Measurements from ENCODE around the gene RIC8A. TPM values are rescaled to one million over a fixed set of nuclear protein-coding genes. Genes with fewer than 3 reads are reported as not detected.

Gene RIC8A
- total RNA-seq, 3 donors from 2014 or later (not counting 1 experiment from before 2014, with no cell fraction given) = 102 to 153 (median 106) TPM

GRCh38 chr11:240315-240714, 32.8 kb downstream of the RIC8A start:
- 100% methylated on average over 1 of the region's 1 CpG for WGBS (ENCODE audit: insufficient coverage)
- ATAC-seq (no peak), DNase-seq (no peak)
- Histone ChIP-seq H3K4me1 (ENCODE audit: control insufficient read depth, insufficient read depth, low read length) (peaks cover 15% of the 10 kb centered on the region), H3K36me3 (ENCODE audit: control insufficient read depth, insufficient read depth, low read length) (peaks cover 38% of the 10 kb centered on the region), H3K27me3 (ENCODE audit: control insufficient read depth, insufficient read depth, low read length) (no peaks in the 10 kb centered on the region), H3K27ac (ENCODE audit: low read length) (no peak overlapping the region), H3K4me3 (ENCODE audit: low read length) (no peak overlapping the region), H3K9me3 (ENCODE audit: control insufficient read depth, insufficient read depth, low read length) (no peaks in the 10 kb centered on the region)
- peaks cover 13% of the 10 kb centered on the region for H3K36me3 Mint-ChIP-seq
- no peak overlapping the region for H3K27ac Mint-ChIP-seq
- H3K4me1 Mint-ChIP-seq = peaks cover 45% of the 10 kb centered on the region in 2 donors
- no peak overlapping the region for H3K4me3 Mint-ChIP-seq
- intact Hi-C loops (cut with micrococcal nuclease) = no loop called here
- H3K9me3 Mint-ChIP-seq = no peaks in the 10 kb centered on the region
- TF ChIP-seq CTCF (IDR thresholded peaks at IDR 0.05) = no peak
- H3K27me3 Mint-ChIP-seq (ENCODE audit: low read depth in 2 of 2) = no peaks in the 10 kb centered on the region

- H3K27ac Mint-ChIP-seq = peak overlapping the region in 1 of 2 donors; percentile 0
- DNase-seq (no peak), ATAC-seq (no peak)
- H3K4me1 ChIP-seq (ENCODE audit: control insufficient read depth, insufficient read depth, low read length) = peaks cover 9% of the 10 kb centered on the region
- no peak overlapping the region for H3K27ac ChIP-seq (ENCODE audit: low read length)
- H3K4me1 Mint-ChIP-seq = peaks cover 35 to 36% of the 10 kb centered on the region in 2 donors
- TF ChIP-seq CTCF (IDR thresholded peaks at IDR 0.05) = no peak
- intact Hi-C loops (cut with micrococcal nuclease) = no loop called here
- H3K36me3 ChIP-seq (ENCODE audit: control insufficient read depth, insufficient read depth, low read length) = peaks cover 50% of the 10 kb centered on the region
- peaks cover 13% of the 10 kb centered on the region for H3K36me3 Mint-ChIP-seq
- H3K27me3 ChIP-seq (ENCODE audit: control insufficient read depth, insufficient read depth, low read length) = no peaks in the 10 kb centered on the region
- no peaks in the 10 kb centered on the region for H3K27me3 Mint-ChIP-seq (ENCODE audit: low read depth in 2 of 2)
- H3K9me3 ChIP-seq (ENCODE audit: control insufficient read depth, insufficient read depth, low read length) = no peaks in the 10 kb centered on the region
- 90% methylated on average over 5 of the region's 5 CpGs for WGBS (ENCODE audit: insufficient coverage)
- H3K4me3 ChIP-seq (ENCODE audit: low read length) = no peak overlapping the region
- no peaks in the 10 kb centered on the region for H3K9me3 Mint-ChIP-seq
- H3K4me3 Mint-ChIP-seq = no peak overlapping the region
Measured at GRCh38 chr11:241634-242033, 34.1 kb downstream of the RIC8A start.

- DNase-seq = no peak
- Mint-ChIP-seq H3K4me3 (no peak overlapping the region), H3K4me1 (peaks cover 15 to 20% of the 10 kb centered on the region in 2 donors), H3K9me3 (no peaks in the 10 kb centered on the region), H3K36me3 (peaks cover 32% of the 10 kb centered on the region), H3K27ac (no peak overlapping the region), H3K27me3 (ENCODE audit: low read depth in 2 of 2) (no peaks in the 10 kb centered on the region)
- ATAC-seq = no peak
- Histone ChIP-seq H3K4me3 (ENCODE audit: low read length) (no peak overlapping the region), H3K27me3 (ENCODE audit: control insufficient read depth, insufficient read depth, low read length) (no peaks in the 10 kb centered on the region), H3K4me1 (ENCODE audit: control insufficient read depth, insufficient read depth, low read length) (no peaks in the 10 kb centered on the region), H3K27ac (ENCODE audit: low read length) (no peak overlapping the region), H3K9me3 (ENCODE audit: control insufficient read depth, insufficient read depth, low read length) (no peaks in the 10 kb centered on the region), H3K36me3 (ENCODE audit: control insufficient read depth, insufficient read depth, low read length) (peaks cover 72% of the 10 kb centered on the region)
- TF ChIP-seq CTCF (IDR thresholded peaks at IDR 0.05) = no peak
- intact Hi-C loops (cut with micrococcal nuclease) = no loop called here
- 86% methylated on average over 2 of the region's 2 CpGs for WGBS (ENCODE audit: insufficient coverage)
Measured at GRCh38 chr11:244376-244775, 36.9 kb downstream of the RIC8A start.

GRCh38 chr11:249062-249461, 41.6 kb downstream of the RIC8A start:
- H3K36me3 Mint-ChIP-seq = peaks cover 33% of the 10 kb centered on the region
- WGBS (ENCODE audit: insufficient coverage) = 80% methylated on average over 8 of the region's 8 CpGs
- H3K36me3 ChIP-seq (ENCODE audit: control insufficient read depth, insufficient read depth, low read length) = peaks cover 79% of the 10 kb centered on the region
- intact Hi-C loops (cut with micrococcal nuclease) = no loop called here
- ATAC-seq (no peak), DNase-seq (no peak)
- peaks cover 5% of the 10 kb centered on the region for H3K4me1 ChIP-seq (ENCODE audit: control insufficient read depth, insufficient read depth, low read length)
- H3K27ac Mint-ChIP-seq = no peak overlapping the region
- no peak for TF ChIP-seq CTCF (IDR thresholded peaks at IDR 0.05)
- H3K4me1 Mint-ChIP-seq = peaks cover 0 to 13% of the 10 kb centered on the region in 2 donors
- H3K27me3 ChIP-seq (ENCODE audit: control insufficient read depth, insufficient read depth, low read length) = no peaks in the 10 kb centered on the region
- no peak overlapping the region for H3K27ac ChIP-seq (ENCODE audit: low read length)
- H3K27me3 Mint-ChIP-seq (ENCODE audit: low read depth in 2 of 2) = no peaks in the 10 kb centered on the region
- H3K4me3 ChIP-seq (ENCODE audit: low read length) = no peak overlapping the region
- no peak overlapping the region for H3K4me3 Mint-ChIP-seq
- no peaks in the 10 kb centered on the region for H3K9me3 Mint-ChIP-seq
- H3K9me3 ChIP-seq (ENCODE audit: control insufficient read depth, insufficient read depth, low read length) = no peaks in the 10 kb centered on the region
